ENCODE data around the gene IQCM.

- TF ChIP-seq POLR2A (IDR thresholded peaks at IDR 0.05), result no peak
- TF ChIP-seq, protein P1, sequence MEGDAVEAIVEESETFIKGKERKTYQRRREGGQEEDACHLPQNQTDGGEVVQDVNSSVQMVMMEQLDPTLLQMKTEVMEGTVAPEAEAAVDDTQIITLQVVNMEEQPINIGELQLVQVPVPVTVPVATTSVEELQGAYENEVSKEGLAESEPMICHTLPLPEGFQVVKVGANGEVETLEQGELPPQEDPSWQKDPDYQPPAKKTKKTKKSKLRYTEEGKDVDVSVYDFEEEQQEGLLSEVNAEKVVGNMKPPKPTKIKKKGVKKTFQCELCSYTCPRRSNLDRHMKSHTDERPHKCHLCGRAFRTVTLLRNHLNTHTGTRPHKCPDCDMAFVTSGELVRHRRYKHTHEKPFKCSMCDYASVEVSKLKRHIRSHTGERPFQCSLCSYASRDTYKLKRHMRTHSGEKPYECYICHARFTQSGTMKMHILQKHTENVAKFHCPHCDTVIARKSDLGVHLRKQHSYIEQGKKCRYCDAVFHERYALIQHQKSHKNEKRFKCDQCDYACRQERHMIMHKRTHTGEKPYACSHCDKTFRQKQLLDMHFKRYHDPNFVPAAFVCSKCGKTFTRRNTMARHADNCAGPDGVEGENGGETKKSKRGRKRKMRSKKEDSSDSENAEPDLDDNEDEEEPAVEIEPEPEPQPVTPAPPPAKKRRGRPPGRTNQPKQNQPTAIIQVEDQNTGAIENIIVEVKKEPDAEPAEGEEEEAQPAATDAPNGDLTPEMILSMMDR (IDR thresholded peaks at IDR 0.05), result peak in 2 of 6 experiments; percentile 16 to 21
Observed at GRCh38 chr4:149790172-149790907, 25.3 kb downstream of the IQCM start.
